GM18505 (cell line): ENCODE measurements around the gene RBM26.

Source experiments
- ATAC-seq: cut with Tn5 transposase; IDR thresholded peaks from one replicate; pipeline ENCODE4 v1.9.1; 2021; ENCODE audit not compliant: unreplicated experiment
- POLR2A ChIP-seq: IDR thresholded peaks from 4 replicates; pipeline ENCODE4 v1.6.1; 2011; ENCODE audit warnings: borderline replicate concordance; ENCODE audit not compliant: insufficient read depth, insufficient read length; ENCODE audit errors: extremely low read depth

RBM26 gene

DNA sequence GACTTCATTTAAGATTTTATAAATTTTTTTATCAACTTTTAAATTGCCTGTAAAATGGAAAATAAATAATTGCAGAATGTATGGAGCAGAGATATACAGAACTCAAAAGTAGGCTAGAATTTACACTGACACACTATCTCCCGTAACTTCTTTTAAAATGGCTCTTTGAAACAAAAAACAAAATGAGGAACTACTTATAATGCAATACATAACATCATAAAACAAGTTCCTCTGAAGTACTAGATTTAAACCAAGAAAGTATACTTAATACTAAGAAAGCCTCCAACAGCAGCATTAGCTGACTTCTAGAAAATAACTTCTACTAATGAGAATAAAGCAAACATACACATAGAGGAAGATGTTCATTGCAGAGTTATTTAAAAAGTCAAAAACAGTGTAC, 17.0 kb downstream of the RBM26 start:
- TF ChIP-seq POLR2A: no peak
- no peak for ATAC-seq

DNA sequence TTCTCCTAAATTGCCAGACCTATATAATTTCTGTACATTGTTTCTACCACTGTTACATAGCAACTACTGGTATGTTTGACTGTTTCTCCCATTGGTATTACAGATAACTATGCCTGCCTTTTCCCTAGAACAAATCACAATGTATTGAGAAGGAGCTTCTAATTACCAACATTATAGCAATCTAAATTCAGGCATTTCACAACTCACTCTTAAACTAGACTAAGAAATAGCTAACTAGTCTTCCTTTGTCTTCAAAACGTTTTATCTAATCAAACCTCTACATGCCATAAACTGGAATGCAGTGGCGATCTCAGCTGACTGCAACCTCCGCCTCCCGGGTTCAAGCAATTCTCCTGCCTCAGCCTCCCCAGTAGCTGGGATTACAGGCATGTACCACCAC, 18.2 kb downstream of the RBM26 start:
- no peak for ATAC-seq
- no peak for TF ChIP-seq POLR2A

DNA sequence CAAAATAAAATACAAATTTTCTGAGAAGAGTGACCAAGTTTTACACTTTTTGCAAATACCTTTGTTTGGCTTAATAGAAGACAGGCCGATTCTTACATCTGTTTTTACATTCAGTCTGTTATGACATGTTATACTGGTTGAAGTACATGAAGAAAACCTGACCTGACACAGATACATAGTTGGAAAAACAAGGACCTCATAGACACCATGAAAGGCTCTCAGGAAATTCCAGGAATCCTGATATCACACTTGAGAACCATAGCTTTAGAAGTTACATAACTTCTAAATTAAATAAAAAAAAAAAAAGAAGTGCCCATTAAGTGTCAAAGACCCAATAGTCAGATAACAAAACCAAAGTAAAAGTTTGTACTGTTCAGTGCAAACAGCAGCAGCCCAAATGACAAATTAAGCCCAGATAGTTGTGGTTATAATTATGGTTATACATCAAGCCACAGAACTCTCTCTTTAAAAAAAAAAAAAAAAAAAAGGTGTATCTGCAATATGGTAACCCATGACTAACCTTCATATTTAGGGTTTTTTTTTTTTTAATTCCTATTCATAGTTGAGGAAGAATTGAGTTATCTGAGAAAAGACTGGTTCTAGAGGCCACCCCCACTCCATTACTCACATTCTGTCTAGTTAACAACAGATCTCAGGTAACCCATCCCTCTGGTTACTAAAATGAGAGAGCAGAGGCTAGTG, 19.8 kb downstream of the RBM26 start:
- peak; percentile 18 for ATAC-seq
- no peak for TF ChIP-seq POLR2A

DNA sequence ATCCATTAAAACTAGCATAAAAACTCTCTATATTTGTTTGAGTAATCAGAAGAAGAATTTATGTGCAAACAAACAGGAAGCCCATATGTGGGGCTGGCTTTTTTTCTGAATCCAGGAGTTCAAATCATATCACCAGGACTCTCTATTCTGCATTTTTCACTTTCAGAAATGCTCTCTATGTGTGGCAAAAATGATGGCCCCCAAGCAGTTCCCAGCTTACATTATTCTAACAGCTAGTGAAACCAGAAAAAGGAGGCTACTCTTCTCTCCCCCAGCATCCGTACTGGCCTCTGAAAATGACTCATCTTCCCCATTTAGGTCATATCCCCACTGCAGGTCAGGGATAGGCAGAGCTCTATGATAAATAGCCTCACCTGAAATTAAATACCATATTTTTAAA, 20.4 kb downstream of the RBM26 start:
- peak; percentile 93 for ATAC-seq
- TF ChIP-seq POLR2A: no peak

DNA sequence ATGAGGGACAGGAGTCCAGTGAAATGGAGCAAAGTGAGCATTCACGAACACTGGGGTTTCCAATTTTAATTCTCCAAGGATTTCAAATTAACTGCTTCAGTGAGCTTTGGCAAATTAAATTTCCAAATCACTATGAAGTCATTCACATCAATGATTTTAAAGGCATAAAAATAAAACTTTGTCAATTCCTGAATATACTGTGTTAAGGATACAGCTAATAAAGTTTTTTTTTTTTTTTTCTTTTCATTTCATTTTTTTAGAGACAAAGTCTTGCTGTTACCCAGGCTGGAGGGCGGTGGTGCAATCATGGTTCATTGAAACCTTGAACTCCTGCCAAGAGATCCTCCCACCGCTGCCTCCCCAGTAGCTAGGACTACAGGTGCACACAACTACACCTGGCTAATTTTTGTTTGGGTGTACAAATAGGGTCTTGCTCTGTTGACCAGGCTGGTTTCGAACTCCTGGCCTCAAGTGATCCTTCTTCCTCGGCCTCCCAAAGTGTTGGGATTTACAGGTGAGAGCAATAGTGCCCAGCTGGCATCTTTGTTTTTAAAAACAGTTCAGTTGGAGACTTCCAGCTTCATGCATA, 21.9 kb downstream of the RBM26 start:
- TF ChIP-seq POLR2A: no peak
- no peak for ATAC-seq

DNA sequence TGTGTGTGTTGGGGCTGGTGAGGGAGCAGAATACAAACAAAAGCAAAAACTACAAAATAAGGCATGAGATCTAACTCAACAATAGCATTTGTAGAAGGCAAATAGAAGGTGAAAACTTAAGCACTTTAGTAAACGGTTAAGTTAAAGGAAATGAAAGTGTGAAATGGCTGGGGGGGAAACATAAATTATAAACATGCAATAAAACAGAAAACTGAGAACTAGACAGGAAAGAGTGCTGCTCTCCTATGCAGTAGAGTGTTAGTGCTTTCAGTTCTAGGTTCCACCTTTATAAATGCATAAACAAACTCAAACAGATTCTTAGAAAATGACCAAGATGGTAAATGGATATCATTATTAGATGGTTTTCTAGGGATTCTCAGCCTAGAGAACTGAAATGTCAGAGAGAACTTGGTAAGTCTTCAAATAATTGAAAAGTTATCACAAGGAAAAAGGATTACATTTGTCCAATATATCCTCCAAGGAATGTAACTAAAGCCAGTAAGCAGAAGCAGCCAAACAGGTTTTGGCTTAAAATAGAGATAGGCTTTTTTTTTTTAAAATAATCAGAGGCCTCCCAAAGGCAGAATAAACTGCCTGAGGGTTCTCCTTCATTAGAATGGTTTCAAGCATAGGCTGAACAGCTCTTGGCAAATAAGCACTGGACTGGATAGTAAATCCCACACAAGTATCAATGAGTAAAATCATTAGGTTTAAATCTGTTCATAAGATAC, 23.3 kb downstream of the RBM26 start:
- peak; percentile 43 for ATAC-seq
- no peak for TF ChIP-seq POLR2A

DNA sequence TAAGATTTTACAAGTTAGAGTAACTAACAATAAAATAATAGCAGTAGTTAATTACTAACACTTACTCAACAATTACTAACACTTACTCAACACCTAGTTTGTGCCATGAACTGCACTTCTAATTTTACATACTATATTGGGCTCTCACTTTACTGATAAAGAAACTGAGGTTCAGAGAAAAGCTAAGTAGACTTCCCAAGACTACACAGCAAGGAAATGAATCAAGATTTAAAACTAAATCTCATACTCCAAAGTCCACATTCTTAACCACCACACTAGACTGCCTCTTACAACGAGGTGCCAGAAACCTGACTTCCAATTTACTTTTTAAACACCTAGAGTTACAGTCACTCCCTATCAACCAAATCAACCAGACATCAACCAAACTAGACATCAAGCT, 25.1 kb downstream of the RBM26 start:
- no peak for TF ChIP-seq POLR2A
- ATAC-seq: no peak

DNA sequence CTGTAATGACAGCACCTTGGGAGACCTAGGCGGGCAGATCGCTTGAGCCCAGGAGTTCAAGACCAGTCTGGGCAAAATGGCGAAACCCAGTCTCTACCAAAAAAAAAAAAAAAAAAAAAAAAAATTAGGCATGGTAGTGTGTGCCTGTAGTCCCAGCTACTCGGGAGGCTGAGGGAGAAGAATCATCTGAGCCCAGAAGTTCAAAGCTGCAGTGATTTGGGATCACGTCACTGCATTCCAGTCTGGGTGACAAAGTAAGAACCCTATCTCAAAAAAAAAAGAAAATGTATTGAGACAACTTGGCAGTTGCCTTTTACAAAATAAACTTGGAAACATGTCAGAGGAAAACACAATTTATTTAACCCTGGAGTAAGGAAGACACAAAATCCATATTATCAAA, 26.8 kb downstream of the RBM26 start:
- ATAC-seq: no peak
- TF ChIP-seq POLR2A: no peak

DNA sequence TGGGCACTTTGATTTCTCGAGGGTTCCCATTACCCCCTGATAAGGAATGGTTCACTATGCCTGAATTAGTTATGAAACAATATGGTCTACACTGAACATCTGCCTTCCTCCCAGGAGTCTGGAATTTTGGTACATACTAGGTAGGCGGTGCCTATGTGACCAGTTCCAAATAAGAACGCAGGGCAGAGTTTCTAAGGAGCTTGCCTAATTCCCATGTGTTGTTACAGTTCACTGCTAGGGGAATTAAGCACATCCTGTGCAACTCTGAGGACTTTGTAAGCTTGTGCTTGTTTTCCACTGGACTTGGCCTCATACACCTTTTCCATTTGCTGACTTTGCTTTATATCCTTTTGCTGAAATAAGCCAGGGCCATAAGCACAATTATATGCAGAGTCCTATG, 29.2 kb downstream of the RBM26 start:
- ATAC-seq: no peak
- TF ChIP-seq POLR2A: no peak

DNA sequence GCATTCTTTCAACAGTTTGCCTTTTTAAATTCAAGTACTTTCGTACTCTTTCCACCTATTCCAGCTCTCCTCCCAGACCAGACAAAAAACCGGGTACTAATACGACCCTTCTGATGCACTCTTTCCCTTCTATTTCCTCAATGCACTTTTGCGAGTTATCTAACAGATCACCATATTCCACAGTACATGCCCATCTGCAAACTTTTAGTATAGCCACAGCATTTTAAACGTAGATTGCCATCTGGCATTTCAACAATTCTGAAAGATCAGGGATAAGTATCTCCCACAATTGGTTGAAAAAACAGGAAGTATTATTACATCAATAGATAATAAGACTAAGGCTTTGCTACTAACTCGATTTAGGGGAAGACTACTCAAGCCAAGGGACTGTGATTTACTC, 31.5 kb downstream of the RBM26 start:
- TF ChIP-seq POLR2A: no peak
- no peak for ATAC-seq

DNA sequence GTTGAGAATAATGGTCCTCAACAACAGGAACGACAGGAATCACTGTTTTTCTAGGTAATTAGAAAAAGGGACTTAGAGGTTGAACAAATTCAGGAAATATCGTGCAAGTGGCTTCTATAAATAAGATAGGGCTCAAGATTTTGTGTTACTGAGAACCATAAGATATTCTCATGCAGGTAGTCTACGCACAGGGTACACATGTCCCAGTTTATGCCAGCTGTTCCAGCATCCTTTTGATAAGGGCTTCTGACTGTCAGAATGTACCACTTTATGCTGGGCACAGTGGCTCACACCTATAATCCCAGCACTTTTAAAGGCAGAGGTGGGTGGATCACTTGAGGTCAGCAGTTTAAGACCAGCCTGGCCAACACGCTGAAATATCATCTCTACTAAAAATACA, 32.1 kb downstream of the RBM26 start:
- ATAC-seq: no peak
- no peak for TF ChIP-seq POLR2A

DNA sequence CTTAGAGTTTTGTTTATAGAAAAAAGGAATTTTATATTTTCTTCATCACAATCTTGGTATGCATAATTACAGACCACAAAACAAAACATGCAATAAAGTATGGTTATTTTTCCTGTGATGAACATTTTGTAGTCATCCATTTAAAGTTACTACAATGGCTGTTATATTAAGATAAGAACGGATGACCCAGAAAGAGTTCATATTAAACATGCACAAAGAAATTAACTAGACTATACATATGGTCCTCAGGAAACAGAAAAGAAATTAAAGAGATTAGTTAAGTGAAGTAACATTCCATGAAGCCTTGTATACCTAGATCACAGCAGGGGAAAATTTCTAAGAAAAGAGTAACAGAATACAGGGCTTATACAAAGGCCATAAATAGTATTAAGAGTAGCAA, 36.8 kb downstream of the RBM26 start:
- TF ChIP-seq POLR2A: no peak
- ATAC-seq: no peak

DNA sequence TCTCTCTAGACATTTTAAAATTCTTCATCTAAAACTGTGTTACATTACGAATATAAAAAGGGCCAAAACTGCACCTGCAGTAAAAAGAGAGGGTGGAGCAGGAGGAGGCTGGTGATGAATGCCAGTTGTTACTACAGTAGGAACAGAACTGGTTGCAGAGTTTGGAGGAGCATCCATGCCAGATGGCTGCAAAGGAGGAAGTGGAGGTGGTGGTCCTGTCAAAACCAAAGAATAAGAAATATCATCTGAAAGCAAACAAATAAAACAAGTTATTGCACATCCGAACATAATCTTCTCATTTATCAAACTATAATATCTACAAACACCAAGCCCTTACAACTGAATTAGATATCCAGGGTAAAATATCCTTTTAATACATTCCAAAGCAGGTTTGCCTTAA, 40.1 kb downstream of the RBM26 start:
- TF ChIP-seq POLR2A: no peak
- no peak for ATAC-seq

DNA sequence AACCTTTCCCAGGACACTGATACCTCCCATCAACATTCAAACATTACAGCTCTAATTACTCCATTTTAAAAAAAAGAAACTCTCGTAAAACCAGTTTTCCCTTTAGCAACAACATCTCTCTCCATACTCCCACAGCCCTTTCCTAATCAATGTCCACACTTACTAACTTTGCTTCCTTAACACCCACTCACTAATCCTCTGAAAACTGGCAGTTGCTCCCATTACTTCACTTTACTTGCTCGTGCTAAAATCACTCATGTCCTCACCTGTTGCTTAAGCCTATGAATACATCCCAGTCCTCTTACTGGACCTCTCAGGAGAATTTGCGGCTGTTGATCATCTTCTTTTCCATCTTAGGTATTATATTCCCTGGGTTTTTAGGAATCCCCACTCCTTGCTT, 44.8 kb downstream of the RBM26 start:
- no peak for ATAC-seq
- TF ChIP-seq POLR2A: no peak

DNA sequence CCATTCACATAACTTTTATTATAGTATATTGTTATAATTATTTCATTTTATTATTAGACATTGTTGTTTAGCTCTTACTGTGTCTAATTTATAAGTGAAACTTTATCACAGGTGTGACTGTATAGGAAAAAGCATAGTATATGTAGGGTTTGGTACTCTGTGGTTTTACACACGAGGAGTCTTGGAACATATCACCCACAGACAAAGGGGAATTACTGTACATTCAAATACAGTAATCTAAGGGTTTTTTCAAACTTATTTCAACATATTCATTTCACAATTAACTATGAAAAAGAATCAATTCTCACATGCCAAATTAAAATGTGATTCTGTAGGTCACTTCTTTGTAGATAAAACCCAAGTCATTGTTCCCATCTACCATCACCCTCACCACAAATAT, 46.0 kb downstream of the RBM26 start:
- TF ChIP-seq POLR2A: no peak
- peak; percentile 58 for ATAC-seq

DNA sequence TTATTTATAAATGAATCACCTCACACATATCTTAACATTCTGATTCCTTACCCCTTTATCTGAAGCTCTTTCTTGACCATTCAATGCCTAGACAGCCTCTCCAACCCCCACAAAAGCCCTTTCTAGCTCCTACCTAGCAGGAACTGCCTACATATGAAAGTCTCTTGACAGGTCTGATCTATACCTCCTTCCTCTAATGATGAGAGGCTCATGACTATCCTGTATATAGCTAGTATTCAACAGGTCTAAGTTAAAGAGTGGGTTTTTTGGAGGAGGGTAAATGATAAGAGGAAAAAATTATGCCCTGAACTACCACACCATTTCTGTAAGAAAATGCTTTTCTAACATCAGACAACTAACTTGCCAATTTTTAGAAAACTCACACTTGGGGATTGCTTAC, 47.0 kb downstream of the RBM26 start:
- ATAC-seq: no peak
- TF ChIP-seq POLR2A: no peak
